Measurements from ENCODE around the gene REC114. TPM values are rescaled to one million over a fixed set of nuclear protein-coding genes. Genes with fewer than 3 reads are reported as not detected.

REC114 gene
- total and polyA plus RNA-seq, 2 donors (not counting 3 experiments of a cell fraction or from before 2014, with no cell fraction given) = not detected

DNA sequence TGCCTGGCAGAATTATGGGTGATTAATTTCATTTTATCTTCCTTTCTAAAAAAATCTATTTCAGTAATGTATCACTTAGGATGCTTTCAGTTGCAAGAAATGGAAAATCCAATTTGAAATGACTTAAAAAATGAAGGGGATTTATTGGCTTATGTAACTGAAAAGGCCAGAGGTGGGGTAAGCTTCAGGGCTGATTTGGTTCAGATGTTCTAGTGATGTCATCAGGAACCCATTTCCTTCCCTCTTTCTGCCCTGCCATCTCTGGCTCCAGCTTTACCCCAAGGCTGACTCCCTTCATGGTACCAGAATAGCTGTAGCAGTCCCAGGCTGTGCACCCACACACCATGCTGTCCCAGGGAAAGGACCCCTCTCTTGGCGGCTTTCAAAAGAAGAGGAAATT is 18.5 kb upstream of the REC114 start:
- BruUV-seq (replicated peaks) = no TSS peak

More for the DNA sequence above, 18.5 kb upstream of the REC114 start:
- Histone ChIP-seq H3K79me2 (ENCODE audit: control insufficient read depth, insufficient read depth, low read length) (no peaks in the 10 kb centered on the region), H3K27ac (ENCODE audit: insufficient read depth, low read depth, low read length) (no peak overlapping the region), H3K9me1 (replicated peaks; ENCODE audit: control insufficient read depth, extremely low read depth, insufficient read depth, low read length) (no peaks in the 10 kb centered on the region), H4K20me1 (replicated peaks; ENCODE audit: control insufficient read depth, extremely low read depth, insufficient read depth, low read length) (no peaks in the 10 kb centered on the region), H3K27me3 (ENCODE audit: control insufficient read depth in 2 of 2, insufficient read depth in 2 of 2, low read length in 2 of 2) (peaks cover 0 to 2% of the 10 kb centered on the region in 2 experiments), H3K4me1 (ENCODE audit: control insufficient read depth, extremely low read depth, insufficient read depth, low read length) (no peaks in the 10 kb centered on the region), H3K4me2 (ENCODE audit: insufficient read depth, low read length) (no peak overlapping the region), H3K36me3 (ENCODE audit: control insufficient read depth in 2 of 2, extremely low read depth in 1 of 2, insufficient read depth in 2 of 2, low read length in 2 of 2) (no peaks in the 10 kb centered on the region), H3K9ac (replicated peaks; ENCODE audit: extremely low read depth, insufficient read depth, low read length) (no peak overlapping the region), H3K9me3 (replicated peaks; ENCODE audit: control insufficient read depth, insufficient read depth, low read length) (no peaks in the 10 kb centered on the region), H2AFZ (ENCODE audit: low read depth, low read length) (no peak overlapping the region), H3K4me3 (replicated peaks in 1 of 3; ENCODE audit: insufficient read depth in 1 of 3, low read depth in 1 of 3, low read length in 3 of 3) (no peak overlapping the region)
- POLR2A ChIA-PET = no interaction called here
- dilution Hi-C loops (cut with MboI; ENCODE audit: extremely low pct_ligation_motif_present, low sequenced_read_pairs) (no loop called here), intact Hi-C loops (cut with micrococcal nuclease) (no loop called here)
- no peak for FAIRE-seq
- CTCF ChIA-PET = no interaction called here
- no peak for TF ChIP-seq EZH2 (IDR thresholded peaks at IDR 0.05; ENCODE audit: borderline replicate concordance, low read depth, low read length, severe bottlenecking)
- TF ChIP-seq JUN (IDR thresholded peaks at IDR 0.05; ENCODE audit: borderline replicate concordance, insufficient read depth, insufficient read length, low read depth) = no peak
- TF ChIP-seq POLR2A (IDR thresholded peaks at IDR 0.05; ENCODE audit: low read depth, low read length) = no peak
- TF ChIP-seq POLR2AphosphoS5 (IDR thresholded peaks at IDR 0.05; ENCODE audit: insufficient read depth, low read depth, low read length) = no peak
- TF ChIP-seq GATA2 (IDR thresholded peaks at IDR 0.05; ENCODE audit: insufficient read depth, insufficient read length, low read depth, low read length) = no peak
- TF ChIP-seq, protein P1, sequence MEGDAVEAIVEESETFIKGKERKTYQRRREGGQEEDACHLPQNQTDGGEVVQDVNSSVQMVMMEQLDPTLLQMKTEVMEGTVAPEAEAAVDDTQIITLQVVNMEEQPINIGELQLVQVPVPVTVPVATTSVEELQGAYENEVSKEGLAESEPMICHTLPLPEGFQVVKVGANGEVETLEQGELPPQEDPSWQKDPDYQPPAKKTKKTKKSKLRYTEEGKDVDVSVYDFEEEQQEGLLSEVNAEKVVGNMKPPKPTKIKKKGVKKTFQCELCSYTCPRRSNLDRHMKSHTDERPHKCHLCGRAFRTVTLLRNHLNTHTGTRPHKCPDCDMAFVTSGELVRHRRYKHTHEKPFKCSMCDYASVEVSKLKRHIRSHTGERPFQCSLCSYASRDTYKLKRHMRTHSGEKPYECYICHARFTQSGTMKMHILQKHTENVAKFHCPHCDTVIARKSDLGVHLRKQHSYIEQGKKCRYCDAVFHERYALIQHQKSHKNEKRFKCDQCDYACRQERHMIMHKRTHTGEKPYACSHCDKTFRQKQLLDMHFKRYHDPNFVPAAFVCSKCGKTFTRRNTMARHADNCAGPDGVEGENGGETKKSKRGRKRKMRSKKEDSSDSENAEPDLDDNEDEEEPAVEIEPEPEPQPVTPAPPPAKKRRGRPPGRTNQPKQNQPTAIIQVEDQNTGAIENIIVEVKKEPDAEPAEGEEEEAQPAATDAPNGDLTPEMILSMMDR (IDR thresholded peaks at IDR 0.05; ENCODE audit: extremely low read depth in 1 of 2, insufficient read depth in 1 of 2, low read depth in 1 of 2, low read length in 2 of 2) = no peak
- no peak for TF ChIP-seq FOS (IDR thresholded peaks at IDR 0.05; ENCODE audit: borderline replicate concordance, insufficient read depth, low read length)
- no peak for TF ChIP-seq MYC (IDR thresholded peaks at IDR 0.05; ENCODE audit: low read depth, low read length)
- TF ChIP-seq, protein P2, sequence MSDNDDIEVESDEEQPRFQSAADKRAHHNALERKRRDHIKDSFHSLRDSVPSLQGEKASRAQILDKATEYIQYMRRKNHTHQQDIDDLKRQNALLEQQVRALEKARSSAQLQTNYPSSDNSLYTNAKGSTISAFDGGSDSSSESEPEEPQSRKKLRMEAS (IDR thresholded peaks at IDR 0.05; ENCODE audit: insufficient read depth, insufficient read length) = no peak
- no peak for DNase-seq (ENCODE audit: low read depth, low spot score)
